Measurements from ENCODE around the gene LRRN4CL. TPM values are rescaled to one million over a fixed set of nuclear protein-coding genes. Genes with fewer than 3 reads are reported as not detected.

The LRRN4CL gene
- total RNA-seq, 1 donor from 2014 or later: 0.20 TPM

DNA sequence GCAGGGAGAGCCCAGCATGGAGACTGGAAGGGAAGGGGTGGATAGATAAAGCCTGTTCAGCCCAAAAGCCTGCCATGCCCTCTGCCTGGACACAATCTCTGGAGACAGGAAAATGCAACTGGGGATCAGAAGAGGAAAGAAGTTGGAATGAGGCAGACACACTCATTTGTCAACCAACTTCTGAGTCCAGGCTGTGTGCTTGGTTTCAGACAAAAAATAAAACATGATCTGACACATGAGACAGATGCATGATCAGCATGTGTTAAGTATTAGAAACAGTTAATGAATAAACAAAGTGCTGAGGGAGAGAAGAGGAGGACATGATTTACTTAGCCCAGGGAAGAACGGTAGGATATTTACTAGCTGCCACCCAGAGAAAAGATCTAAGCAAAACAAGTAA lies 839 bp downstream of the LRRN4CL start:
- Mint-ChIP-seq H3K27me3 (ENCODE audit: low read depth) (no peaks in the 10 kb centered on the region), H3K36me3 (ENCODE audit: low read depth) (peaks cover 8% of the 10 kb centered on the region), H3K4me1 (ENCODE audit: low read depth) (peaks cover 13% of the 10 kb centered on the region), H3K27ac (ENCODE audit: unreplicated experiment) (peak overlapping the region; percentile 28), H3K4me3 (ENCODE audit: unreplicated experiment) (no peak overlapping the region), H3K9me3 (ENCODE audit: low read depth) (no peaks in the 10 kb centered on the region)
- no peak for DNase-seq (ENCODE audit: low spot score)
- no peak for TF ChIP-seq CTCF (IDR thresholded peaks at IDR 0.05)

DNA sequence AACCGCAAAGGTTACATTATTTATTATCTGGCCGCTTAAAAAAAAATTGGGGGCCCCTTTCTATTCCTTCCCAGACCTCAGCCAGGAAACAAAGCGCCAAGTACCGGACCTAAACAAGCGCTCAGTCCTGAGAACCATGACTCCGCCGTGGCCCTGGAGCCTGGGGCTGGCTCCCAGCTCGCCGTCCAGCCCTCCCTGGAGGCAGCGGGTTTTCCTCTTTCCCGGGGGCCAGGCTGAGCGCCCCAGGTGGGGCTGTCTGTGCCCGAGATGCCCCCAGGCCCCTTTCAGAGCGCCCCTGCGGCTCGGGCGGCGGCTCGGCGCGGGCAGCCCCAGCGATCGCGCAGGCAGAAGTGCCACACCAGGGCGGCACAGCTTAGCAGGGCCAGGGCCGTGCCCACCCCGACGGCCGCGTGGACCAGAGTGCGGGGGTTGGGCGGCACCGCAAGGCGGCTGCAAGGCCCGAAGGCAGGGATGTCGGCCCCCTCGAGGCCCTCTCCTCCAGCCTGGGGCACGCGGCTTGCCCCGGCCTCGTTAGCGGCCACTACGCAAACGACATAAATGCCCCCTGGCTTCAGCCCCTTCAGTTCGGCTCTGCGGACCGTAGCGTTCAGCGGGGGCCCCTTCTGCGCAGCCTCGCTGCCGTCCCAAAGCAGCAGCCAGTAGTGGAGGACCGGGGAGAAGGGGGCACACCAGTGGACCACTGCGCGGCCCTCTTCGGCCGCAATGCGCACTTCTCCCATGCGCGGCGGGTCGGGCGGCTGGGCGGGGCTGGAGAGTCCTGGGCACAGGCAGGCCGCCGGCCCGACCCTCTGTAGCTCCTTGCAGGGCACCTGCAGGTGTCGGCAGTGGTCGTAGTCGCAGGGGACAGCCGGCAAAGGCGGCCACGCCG lies 1.6 kb downstream of the LRRN4CL start:
- Mint-ChIP-seq H3K4me1 (ENCODE audit: low read depth) (peaks cover 13% of the 10 kb centered on the region), H3K4me3 (ENCODE audit: unreplicated experiment) (no peak overlapping the region), H3K9me3 (ENCODE audit: low read depth) (no peaks in the 10 kb centered on the region), H3K27me3 (ENCODE audit: low read depth) (no peaks in the 10 kb centered on the region), H3K27ac (ENCODE audit: unreplicated experiment) (no peak overlapping the region), H3K36me3 (ENCODE audit: low read depth) (peaks cover 5% of the 10 kb centered on the region)
- no peak for TF ChIP-seq CTCF (IDR thresholded peaks at IDR 0.05)
- DNase-seq (ENCODE audit: low spot score): no peak

DNA sequence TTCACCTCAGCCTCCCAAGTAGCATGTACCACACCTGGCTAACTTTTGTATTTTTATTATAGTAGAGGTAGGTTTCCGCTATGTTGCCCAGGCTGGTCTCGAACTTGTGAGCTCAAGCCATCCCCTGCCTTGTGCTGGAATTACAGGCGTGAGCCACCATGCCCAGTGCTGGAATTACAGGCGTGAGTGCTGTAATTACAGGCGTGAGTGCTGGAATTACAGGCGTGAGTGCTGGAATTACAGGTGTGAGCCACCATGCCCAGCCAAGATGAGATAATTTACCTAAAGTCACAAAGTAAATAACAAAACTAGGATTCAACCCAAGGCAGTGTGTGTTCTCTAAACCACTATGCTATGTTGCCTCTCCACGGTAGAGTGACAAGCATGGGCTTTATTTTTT lies 6.8 kb downstream of the LRRN4CL start:
- TF ChIP-seq CTCF (IDR thresholded peaks at IDR 0.05): no peak
- Mint-ChIP-seq H3K27me3 (ENCODE audit: low read depth) (no peaks in the 10 kb centered on the region), H3K36me3 (ENCODE audit: low read depth) (peaks cover 3% of the 10 kb centered on the region), H3K4me1 (ENCODE audit: low read depth) (peaks cover 26% of the 10 kb centered on the region), H3K9me3 (ENCODE audit: low read depth) (no peaks in the 10 kb centered on the region), H3K27ac (ENCODE audit: unreplicated experiment) (no peak overlapping the region), H3K4me3 (ENCODE audit: unreplicated experiment) (no peak overlapping the region)
- DNase-seq (ENCODE audit: low spot score): no peak

DNA sequence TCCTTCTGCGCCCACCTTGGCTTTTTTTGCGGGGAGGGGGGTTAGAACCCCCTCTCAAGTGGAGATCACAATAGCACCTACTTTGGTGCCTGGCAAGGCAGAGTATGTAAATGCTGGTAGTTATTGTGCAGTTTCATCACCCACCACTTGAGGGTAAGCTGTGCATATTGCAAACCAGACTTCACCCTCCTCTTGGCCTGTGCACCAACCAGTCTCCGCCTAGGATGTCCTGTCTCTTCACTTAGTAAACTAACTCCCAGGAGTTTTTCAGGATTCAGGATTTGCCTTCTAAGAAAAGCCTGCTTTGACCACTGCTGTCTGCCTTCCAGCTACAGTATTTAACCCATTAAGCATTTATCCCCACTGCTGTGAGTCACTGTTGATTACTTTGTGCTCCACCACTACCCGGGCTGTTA lies 8.5 kb downstream of the LRRN4CL start:
- Mint-ChIP-seq H3K36me3 (ENCODE audit: low read depth) (peaks cover 8% of the 10 kb centered on the region), H3K27ac (ENCODE audit: unreplicated experiment) (peak overlapping the region; percentile 90), H3K9me3 (ENCODE audit: low read depth) (no peaks in the 10 kb centered on the region), H3K27me3 (ENCODE audit: low read depth) (no peaks in the 10 kb centered on the region), H3K4me1 (ENCODE audit: low read depth) (peaks cover 35% of the 10 kb centered on the region), H3K4me3 (ENCODE audit: unreplicated experiment) (no peak overlapping the region)
- no peak for DNase-seq (ENCODE audit: low spot score)
- peak; percentile 78 for TF ChIP-seq CTCF (IDR thresholded peaks at IDR 0.05)

- no peak for TF ChIP-seq CTCF (IDR thresholded peaks at IDR 0.05)
- Mint-ChIP-seq H3K36me3 (ENCODE audit: low read depth) (peaks cover 10% of the 10 kb centered on the region), H3K27ac (ENCODE audit: unreplicated experiment) (peak within 1 kb of the TSS; percentile 98), H3K4me1 (ENCODE audit: low read depth) (peaks cover 35% of the 10 kb centered on the region), H3K27me3 (ENCODE audit: low read depth) (no peaks in the 10 kb centered on the region), H3K4me3 (ENCODE audit: unreplicated experiment) (peak within 1 kb of the TSS; percentile 84), H3K9me3 (ENCODE audit: low read depth) (no peaks in the 10 kb centered on the region)
- DNase-seq (ENCODE audit: low spot score): peak; percentile 94
Measured at GRCh38 chr11:62678770-62679696, 10.3 kb downstream of the LRRN4CL start, which contains the start of gene UBXN1. TSS of gene UBXN1 (minus strand) at chr11:62679073. CDS start at chr11:62678923, 150 bp downstream.
